Right atrium auricular region (tissue), 2 donors: ENCODE data around the gene COQ8A. TPM values are rescaled to one million over a fixed set of nuclear protein-coding genes. Genes with fewer than 3 reads are reported as not detected.
A peak's percentile ranks its signal among the peaks of the same experiment; 100 is the strongest.
"Not testable (repeated sequence)": the region's sequence is repeated elsewhere in the genome, so short reads cannot be mapped to it uniquely, and the experiment has no call there.

Experiments
- DNase-seq: peaks from one replicate; pipeline ENCODE4 v3.0.0-alpha.2; 2019; ENCODE audit warnings: low spot score
- H3K27ac ChIP-seq, 2 donors: fragments of 200-600 bp; sonication (generic); 1 replicate in 1 of 2; 2 replicates in 1 of 2; pipeline ENCODE4 v1.5.1; 2016 to 2019
- H3K27me3 ChIP-seq, 2 donors: fragments of 200-600 bp; sonication (generic); one replicate each; pipeline versions ENCODE4 v1.5.1 to v1.6.0; 2017 to 2019
- H3K36me3 ChIP-seq: fragments of 200-600 bp; sonication (generic); one replicate; pipeline ENCODE4 v1.5.1; 2016
- H3K4me1 ChIP-seq, 2 donors: fragments of 200-600 bp; sonication (generic); one replicate each; pipeline versions ENCODE4 v1.5.1 to v1.6.0; 2017 to 2019
- H3K4me3 ChIP-seq, 2 donors: fragments of 200-600 bp; sonication (generic); 1 replicate in 1 of 2; 2 replicates in 1 of 2; pipeline ENCODE4 v1.5.1; 2017 to 2019; ENCODE audit warnings: mild to moderate bottlenecking in 1 of 2, moderate library complexity in 1 of 2
- H3K9me3 ChIP-seq, 2 donors: fragments of 200-600 bp; sonication (generic); one replicate each; pipeline ENCODE4 v1.5.1; 2019
- total RNA-seq, 2 donors: library from RNA; depleted of rRNA; stranded (reverse); fragments of >200 nt; gene quantifications; one replicate each; pipeline ENCODE4 v1.1.0, GENCODE V29; 2016
- TF ChIP-seq, protein P1 (sequence below), 2 donors: fragments of 200-600 bp; sonication (generic); IDR thresholded peaks; one replicate each; pipeline ENCODE4 v1.5.1; 2019; ENCODE audit warnings: antibody characterized with exemption in 2 of 2

COQ8A gene
- total RNA-seq, 2 donors from 2014 or later, result 158 to 253 TPM

DNA sequence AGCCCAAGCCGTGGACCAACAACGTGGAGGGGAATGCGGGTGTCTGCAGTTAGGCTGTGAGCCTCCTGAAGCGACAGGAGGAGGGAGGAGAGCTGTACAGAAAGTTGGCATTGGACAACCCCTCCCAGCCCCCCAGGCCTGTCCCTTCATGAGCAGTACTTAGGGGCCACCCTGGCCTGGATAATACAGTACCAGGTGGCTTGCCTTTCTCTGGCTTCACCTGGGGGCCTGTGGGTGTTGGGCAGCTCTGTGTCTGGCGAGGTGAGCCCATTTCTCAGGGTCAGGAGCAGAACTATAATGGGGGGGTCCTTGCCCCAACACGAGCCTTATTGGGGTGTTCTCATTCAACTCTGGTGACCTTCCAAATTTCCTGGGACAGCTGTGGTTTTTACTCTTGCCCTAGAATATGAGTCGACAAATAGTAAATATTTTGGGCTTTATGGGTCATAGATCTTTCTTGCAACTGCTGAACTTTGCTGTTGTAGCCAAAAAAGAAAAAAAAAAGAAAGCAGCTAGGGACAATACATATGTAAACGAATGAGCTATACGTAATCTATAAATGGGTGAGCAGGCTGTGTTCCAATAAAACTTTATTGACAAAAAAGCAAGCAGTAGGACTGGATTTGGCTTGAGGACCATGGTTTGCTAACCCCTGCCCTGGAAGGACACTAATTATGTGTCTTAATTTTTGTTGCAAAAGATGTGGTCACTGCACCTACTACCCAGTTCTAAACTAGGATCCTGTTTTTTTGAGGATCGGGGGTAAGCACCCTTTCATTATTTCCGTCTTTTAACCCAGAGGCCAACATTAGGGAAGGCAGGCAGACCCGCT is 11.4 kb downstream of the COQ8A start:
- TF ChIP-seq, protein P1, sequence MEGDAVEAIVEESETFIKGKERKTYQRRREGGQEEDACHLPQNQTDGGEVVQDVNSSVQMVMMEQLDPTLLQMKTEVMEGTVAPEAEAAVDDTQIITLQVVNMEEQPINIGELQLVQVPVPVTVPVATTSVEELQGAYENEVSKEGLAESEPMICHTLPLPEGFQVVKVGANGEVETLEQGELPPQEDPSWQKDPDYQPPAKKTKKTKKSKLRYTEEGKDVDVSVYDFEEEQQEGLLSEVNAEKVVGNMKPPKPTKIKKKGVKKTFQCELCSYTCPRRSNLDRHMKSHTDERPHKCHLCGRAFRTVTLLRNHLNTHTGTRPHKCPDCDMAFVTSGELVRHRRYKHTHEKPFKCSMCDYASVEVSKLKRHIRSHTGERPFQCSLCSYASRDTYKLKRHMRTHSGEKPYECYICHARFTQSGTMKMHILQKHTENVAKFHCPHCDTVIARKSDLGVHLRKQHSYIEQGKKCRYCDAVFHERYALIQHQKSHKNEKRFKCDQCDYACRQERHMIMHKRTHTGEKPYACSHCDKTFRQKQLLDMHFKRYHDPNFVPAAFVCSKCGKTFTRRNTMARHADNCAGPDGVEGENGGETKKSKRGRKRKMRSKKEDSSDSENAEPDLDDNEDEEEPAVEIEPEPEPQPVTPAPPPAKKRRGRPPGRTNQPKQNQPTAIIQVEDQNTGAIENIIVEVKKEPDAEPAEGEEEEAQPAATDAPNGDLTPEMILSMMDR (IDR thresholded peaks at IDR 0.05), result no peak
- H3K36me3 ChIP-seq, result no peaks in the 10 kb centered on the region
- peak; percentile 26 for DNase-seq
- H3K4me1 ChIP-seq, result peaks cover 0 to 33% of the 10 kb centered on the region in 2 donors
- H3K9me3 ChIP-seq, result peaks cover 0 to 5% of the 10 kb centered on the region in 2 donors
- H3K27ac ChIP-seq, result peak overlapping the region; percentile 21 to 58
- no peak overlapping the region for H3K4me3 ChIP-seq
- no peaks in the 10 kb centered on the region for H3K27me3 ChIP-seq

GRCh38 chr1:226952118-226952441 is 12.0 kb downstream of the COQ8A start:
- Histone ChIP-seq H3K27me3 (no peaks in the 10 kb centered on the region), H3K4me3 (no peak overlapping the region), H3K4me1 (peaks cover 0 to 27% of the 10 kb centered on the region in 2 donors), H3K9me3 (peaks cover 0 to 5% of the 10 kb centered on the region in 2 donors), H3K36me3 (no peaks in the 10 kb centered on the region), H3K27ac (peak overlapping the region; percentile 21 to 58)
- DNase-seq, result peak; percentile 49
- TF ChIP-seq, protein P1 (IDR thresholded peaks at IDR 0.05), result no peak

- Histone ChIP-seq H3K4me1 (peaks cover 0 to 26% of the 10 kb centered on the region in 2 donors), H3K27ac (peak overlapping the region in 1 of 2 donors; percentile 21), H3K36me3 (no peaks in the 10 kb centered on the region), H3K4me3 (no peak overlapping the region), H3K27me3 (no peaks in the 10 kb centered on the region), H3K9me3 (no peaks in the 10 kb centered on the region)
- TF ChIP-seq, protein P1 (IDR thresholded peaks at IDR 0.05), result no peak
- no peak for DNase-seq
These were observed 13.2 kb downstream of the COQ8A start for GRCh38 chr1:226953175-226953800.

DNA sequence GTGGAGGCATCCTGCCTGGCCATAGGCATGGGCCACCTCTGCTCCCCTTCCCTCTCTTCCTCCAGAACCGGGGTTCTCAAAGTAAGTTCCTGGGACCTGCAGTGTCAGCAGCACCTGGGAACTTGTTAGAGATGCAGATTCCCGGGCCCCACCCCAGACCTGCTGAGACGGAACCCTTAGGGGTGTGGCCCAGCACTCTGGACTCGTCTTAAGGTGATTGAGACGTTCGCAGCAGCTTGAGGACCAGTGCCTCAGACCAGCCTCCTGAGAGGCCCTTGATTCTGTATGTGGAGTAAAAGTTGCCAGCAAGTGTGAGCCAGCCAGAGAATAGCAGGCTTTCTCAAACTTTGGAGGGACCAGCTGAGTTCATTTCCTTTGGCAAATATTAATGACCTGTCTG is 14.2 kb downstream of the COQ8A start:
- DNase-seq, result no peak
- Histone ChIP-seq H3K4me1 (peaks cover 0 to 33% of the 10 kb centered on the region in 2 donors), H3K36me3 (no peaks in the 10 kb centered on the region), H3K9me3 (no peaks in the 10 kb centered on the region), H3K27me3 (no peaks in the 10 kb centered on the region), H3K27ac (peak overlapping the region in 1 of 2 donors; percentile 29), H3K4me3 (no peak overlapping the region)
- TF ChIP-seq, protein P1 (IDR thresholded peaks at IDR 0.05), result no peak

DNA sequence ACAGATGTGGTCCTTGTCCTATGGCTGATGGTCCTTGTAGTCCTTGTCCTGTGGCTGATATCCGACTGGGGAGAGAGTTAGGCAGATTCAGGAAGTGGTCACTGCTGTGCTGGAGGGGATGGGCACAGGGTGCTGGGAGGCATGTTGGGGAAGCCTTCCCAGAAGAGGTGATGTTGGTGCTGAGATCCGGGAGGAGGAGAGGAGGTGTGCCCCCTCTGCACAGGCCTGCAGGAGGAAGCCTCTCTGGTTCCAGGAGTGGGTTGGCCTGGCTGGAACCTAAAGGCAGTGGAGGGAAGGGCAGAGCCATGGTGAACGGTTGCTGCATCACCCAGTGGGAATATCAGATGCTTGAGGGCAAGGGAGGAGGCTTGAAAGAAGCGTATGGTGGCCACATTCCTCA is 14.7 kb downstream of the COQ8A start:
- peaks cover 0 to 33% of the 10 kb centered on the region in 2 donors for H3K4me1 ChIP-seq
- no peak overlapping the region for H3K4me3 ChIP-seq
- TF ChIP-seq, protein P1 (IDR thresholded peaks at IDR 0.05), result no peak
- H3K36me3 ChIP-seq, result no peaks in the 10 kb centered on the region
- H3K9me3 ChIP-seq, result no peaks in the 10 kb centered on the region
- peak overlapping the region in 1 of 2 donors; percentile 29 for H3K27ac ChIP-seq
- H3K27me3 ChIP-seq, result no peaks in the 10 kb centered on the region
- DNase-seq, result no peak

- not testable (repeated sequence) for H3K36me3 ChIP-seq, H3K4me3 ChIP-seq, H3K9me3 ChIP-seq, H3K27ac ChIP-seq, DNase-seq, H3K27me3 ChIP-seq
- H3K4me1 ChIP-seq, result peaks cover 0 to 33% of the 10 kb centered on the region in 2 donors
These were observed 15.8 kb downstream of the COQ8A start for GRCh38 chr1:226955857-226956256.
